Measurements from ENCODE around the gene CASP8AP2. TPM values are rescaled to one million over a fixed set of nuclear protein-coding genes. Genes with fewer than 3 reads are reported as not detected.

CASP8AP2 gene
- polyA plus RNA-seq, 2 of the 4 experiments (the other 2 are of a cell fraction): 8.2 to 13.6 TPM

DNA sequence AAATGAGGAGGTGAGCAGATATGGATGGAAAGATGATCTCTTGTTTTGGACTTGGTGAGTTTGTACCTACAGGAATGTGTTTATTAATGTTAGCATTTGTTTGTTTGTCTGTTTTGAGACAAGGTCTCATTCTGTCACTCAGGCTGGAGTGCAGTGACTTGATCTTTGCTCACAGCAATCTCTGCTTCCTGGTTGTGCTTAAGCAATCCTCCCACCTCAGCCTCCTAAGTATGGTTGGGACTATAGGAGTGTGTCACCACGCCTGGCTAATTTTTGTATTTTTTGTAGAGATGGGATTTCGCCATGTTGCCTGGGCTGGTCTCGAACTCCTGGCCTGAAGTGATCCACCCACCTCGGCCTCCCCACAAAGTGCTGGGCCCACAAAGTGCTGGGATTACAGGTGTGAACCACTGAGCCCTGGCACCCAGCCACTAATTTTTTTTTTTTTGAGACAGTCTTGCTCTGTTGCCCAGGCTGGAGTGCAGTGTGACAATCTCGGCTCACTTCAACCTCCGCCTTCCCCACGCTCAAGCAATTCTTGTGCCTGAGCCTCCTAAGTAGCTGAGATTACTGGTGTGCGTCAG, 7.1 kb downstream of the CASP8AP2 start:
- FAIRE-seq: no peak

GRCh38 chr6:89840538-89840937, 10.9 kb downstream of the CASP8AP2 start:
- ChIA-PET CTCF (no interaction called here), POLR2A (interaction anchor here (1.2 kb wide), 1 partner anchor 11 kb away, joined by 4 read pairs; no protein-coding TSS in a partner anchor)
- FAIRE-seq (no peak), DNase-seq (ENCODE audit: low read depth in 1 of 2, low spot score in 1 of 2) (peak in 1 of 2 experiments; percentile 12), ATAC-seq (peak in 1 of 2 experiments; percentile 74; a peak in 3 of 6 replicates)
- WGBS (ENCODE audit: missing lambda C conversion rate): 83% methylated on average over 3 of the region's 3 CpGs
- Histone ChIP-seq H3K4me3 (no peak overlapping the region), H3K9me3 (no peaks in the 10 kb centered on the region), H3K27ac (no peak overlapping the region), H3K4me1 (peaks cover 15% of the 10 kb centered on the region), H3K4me2 (no peak overlapping the region)
- TF ChIP-seq E2F6 (IDR thresholded peaks at IDR 0.05; ENCODE audit: borderline replicate concordance, low read depth) (no peak), CHD2 (IDR thresholded peaks at IDR 0.05; ENCODE audit: low read length, partially characterized antibody) (no peak), PBX3 (IDR thresholded peaks at IDR 0.05) (no peak), TP53 (CRISPR knock-in tag; IDR thresholded peaks at IDR 0.05) (no peak), RNF2 (IDR thresholded peaks at IDR 0.05; ENCODE audit: borderline replicate concordance, low read depth) (no peak), JUN (IDR thresholded peaks at IDR 0.05) (no peak), REST (IDR thresholded peaks at IDR 0.05) (no peak), SMC3 (IDR thresholded peaks at IDR 0.05) (no peak), FOXS1 (CRISPR knock-in tag; IDR thresholded peaks at IDR 0.05) (no peak), RARB (CRISPR knock-in tag; IDR thresholded peaks at IDR 0.05) (no peak), KDM1A (IDR thresholded peaks at IDR 0.05; ENCODE audit: low read depth) (no peak), ZFP36 (IDR thresholded peaks at IDR 0.05; ENCODE audit: borderline replicate concordance, partially characterized antibody) (no peak), HES2 (IDR thresholded peaks at IDR 0.05) (no peak), CBX2 (IDR thresholded peaks at IDR 0.05; ENCODE audit: borderline replicate concordance, low read depth) (no peak), MYC (IDR thresholded peaks at IDR 0.05; ENCODE audit: borderline replicate concordance, low read length) (no peak), HEYL (CRISPR knock-in tag; IDR thresholded peaks at IDR 0.05) (no peak)

More for the DNA sequence above, 7.1 kb downstream of the CASP8AP2 start:
- TF ChIP-seq RFX5 (IDR thresholded peaks at IDR 0.05): no peak
- TF ChIP-seq HOXA7 (CRISPR knock-in tag; IDR thresholded peaks at IDR 0.05): no peak
- TF ChIP-seq HEYL (CRISPR knock-in tag; IDR thresholded peaks at IDR 0.05): no peak
- no peak for TF ChIP-seq ESRRA (IDR thresholded peaks at IDR 0.05; ENCODE audit: borderline replicate concordance, low read length)
- no peak for TF ChIP-seq CBX8 (IDR thresholded peaks at IDR 0.05)
- no peak for TF ChIP-seq RCOR1 (IDR thresholded peaks at IDR 0.05; ENCODE audit: low read depth, low read length)
- TF ChIP-seq HMGXB4 (CRISPR knock-in tag; IDR thresholded peaks at IDR 0.05; ENCODE audit: borderline replicate concordance): no peak
- no peak for TF ChIP-seq TFCP2L1 (CRISPR knock-in tag; IDR thresholded peaks at IDR 0.05)
- TF ChIP-seq HOXB5 (CRISPR knock-in tag; IDR thresholded peaks at IDR 0.05): no peak
- TF ChIP-seq, protein P1, sequence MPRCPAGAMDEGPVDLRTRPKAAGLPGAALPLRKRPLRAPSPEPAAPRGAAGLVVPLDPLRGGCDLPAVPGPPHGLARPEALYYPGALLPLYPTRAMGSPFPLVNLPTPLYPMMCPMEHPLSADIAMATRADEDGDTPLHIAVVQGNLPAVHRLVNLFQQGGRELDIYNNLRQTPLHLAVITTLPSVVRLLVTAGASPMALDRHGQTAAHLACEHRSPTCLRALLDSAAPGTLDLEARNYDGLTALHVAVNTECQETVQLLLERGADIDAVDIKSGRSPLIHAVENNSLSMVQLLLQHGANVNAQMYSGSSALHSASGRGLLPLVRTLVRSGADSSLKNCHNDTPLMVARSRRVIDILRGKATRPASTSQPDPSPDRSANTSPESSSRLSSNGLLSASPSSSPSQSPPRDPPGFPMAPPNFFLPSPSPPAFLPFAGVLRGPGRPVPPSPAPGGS (IDR thresholded peaks at IDR 0.05): no peak
- TF ChIP-seq RAD21 (conservative IDR thresholded peaks at IDR 0.05 in 1 of 2, IDR thresholded peaks at IDR 0.05 in 1 of 2): no peak
- no peak for TF ChIP-seq SMC3 (IDR thresholded peaks at IDR 0.05)
- TF ChIP-seq GATA3 (IDR thresholded peaks at IDR 0.05; ENCODE audit: borderline replicate concordance): no peak
- TF ChIP-seq EHMT2 (IDR thresholded peaks at IDR 0.05; ENCODE audit: low read depth): no peak
- no peak for TF ChIP-seq ATOH8 (CRISPR knock-in tag; IDR thresholded peaks at IDR 0.05; ENCODE audit: low read depth)
- no peaks in the 10 kb centered on the region; the same call in 2 of the 3 replicates for H3K4me1 ChIP-seq
- H3K9me3 ChIP-seq: no peaks in the 10 kb centered on the region
- DNase-seq (ENCODE audit: low read depth in 1 of 2, low spot score in 1 of 2) (no peak), ATAC-seq (no peak)
- POLR2A ChIA-PET: no interaction called here
- no peak overlapping the region for H3K27ac ChIP-seq
- over 99% methylated on average over 8 of the region's 8 CpGs for WGBS (ENCODE audit: missing lambda C conversion rate)
- no peak overlapping the region for H3K4me2 ChIP-seq
- CTCF ChIA-PET: no interaction called here
- H3K4me3 ChIP-seq: no peak overlapping the region
